GM12865 (cell line): ENCODE measurements around the gene CDH19.

Experiments used
- DNase-seq: peaks from one replicate; pipeline ENCODE4 v3.0.0; 2010; ENCODE audit warnings: low read depth
- H3K4me3 ChIP-seq: 2 replicates; pipeline ENCODE4 v1.5.1; 2011; ENCODE audit warnings: mild to moderate bottlenecking, low read depth, low read length, control low read depth
- CTCF ChIP-seq: IDR thresholded peaks from 2 replicates; pipeline ENCODE4 v1.5.1; 2011; ENCODE audit warnings: low read length, control low read depth, low read depth, inconsistent platforms; ENCODE audit not compliant: insufficient read depth; ENCODE audit errors: missing control alignments

The CDH19 gene

DNA sequence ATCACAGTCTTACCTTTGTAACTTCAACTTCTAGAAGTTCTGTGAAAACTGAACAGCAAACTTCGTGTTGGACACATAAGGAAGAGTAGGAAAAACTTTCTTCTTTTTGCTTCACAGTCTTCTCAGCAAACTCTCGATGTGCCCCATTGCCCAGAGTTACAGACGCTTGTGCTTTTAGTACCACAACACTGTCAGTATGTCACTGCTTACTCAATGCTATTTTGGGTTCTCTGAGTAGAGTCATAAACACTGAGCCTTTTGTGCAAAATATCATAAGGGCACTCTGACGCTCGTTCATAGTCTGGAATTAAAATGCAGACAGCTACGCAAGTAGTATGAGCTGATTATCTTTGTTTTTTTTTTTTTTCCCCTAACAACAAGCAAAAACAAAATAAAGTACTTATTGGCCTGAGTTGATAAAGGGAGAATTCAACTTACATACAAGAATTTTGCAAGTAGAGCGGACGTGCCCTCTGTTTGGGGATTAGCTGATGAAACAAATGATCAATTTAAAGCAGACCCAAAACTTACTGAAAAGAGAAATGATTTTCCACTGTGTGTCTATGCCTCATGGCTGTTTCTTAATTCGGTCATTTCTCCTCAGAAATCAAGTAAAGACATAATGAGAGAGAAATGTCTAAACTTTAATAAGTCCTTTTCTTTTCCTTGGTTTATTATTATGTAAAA, at the start of gene CDH19:
CDH19 (minus strand) TSS at position 150 of the 687 bp plus-strand sequence. CDS start 31,886 bp downstream, outside the sequence.
- no peak for TF ChIP-seq CTCF
- no peak for DNase-seq
- no peak within 1 kb of the TSS for H3K4me3 ChIP-seq

- no peak for TF ChIP-seq CTCF
- DNase-seq = no peak
- no peak overlapping the region for H3K4me3 ChIP-seq
Observed at GRCh38 chr18:66647671-66648070, 43.8 kb upstream of the CDH19 start.

DNA sequence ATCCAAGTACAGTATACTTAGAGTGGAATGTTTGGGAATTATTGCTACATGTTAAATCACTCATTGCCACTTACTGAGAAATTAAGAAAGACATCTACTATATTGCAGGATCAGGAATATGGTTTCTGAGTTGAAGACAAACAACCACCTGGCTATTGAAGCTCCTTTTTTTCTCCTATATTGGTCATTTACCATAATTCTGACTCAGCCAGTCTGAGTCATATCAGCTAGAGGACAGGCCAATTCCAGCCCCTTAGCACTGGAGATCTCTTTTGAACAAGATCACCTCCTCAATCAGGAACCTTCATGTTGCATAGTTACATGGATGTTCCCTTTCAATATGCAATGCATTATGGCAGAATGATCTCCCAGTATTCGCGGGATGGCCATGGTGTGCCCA, 42.7 kb upstream of the CDH19 start:
- H3K4me3 ChIP-seq = no peak overlapping the region
- no peak for TF ChIP-seq CTCF
- no peak for DNase-seq

- DNase-seq = no peak
- no peak overlapping the region for H3K4me3 ChIP-seq
- no peak for TF ChIP-seq CTCF
Observed at GRCh38 chr18:66645983-66646382, 42.1 kb upstream of the CDH19 start.

- DNase-seq = no peak
- no peak overlapping the region for H3K4me3 ChIP-seq
- no peak for TF ChIP-seq CTCF
Observed at GRCh38 chr18:66641056-66641455, 37.2 kb upstream of the CDH19 start.

DNA sequence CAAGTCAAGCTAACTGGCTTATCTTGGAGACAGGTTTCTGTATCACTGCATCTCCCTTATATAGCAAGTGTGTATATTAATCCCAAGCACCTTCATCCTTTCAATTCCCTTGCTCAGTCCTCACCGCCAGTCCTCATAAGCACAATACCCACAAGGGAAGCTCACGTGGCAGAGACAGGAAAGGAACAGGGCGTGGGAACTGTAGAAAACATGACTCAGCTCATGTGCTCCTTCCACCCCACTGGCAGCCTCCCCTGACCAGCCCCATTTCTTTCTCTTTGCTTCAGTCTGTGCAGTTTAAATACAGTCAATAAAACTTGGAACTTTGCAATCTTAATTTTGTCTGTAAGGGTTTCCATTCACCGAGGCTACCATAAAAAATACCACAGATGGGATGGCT, 36.5 kb upstream of the CDH19 start:
- no peak overlapping the region for H3K4me3 ChIP-seq

More for the DNA sequence above, 36.5 kb upstream of the CDH19 start:
- no peak for TF ChIP-seq CTCF
- DNase-seq = no peak
